SH-SY5Y (cell line): Measurements from ENCODE around the gene USH1G.

Experiments
- GATA2 ChIP-seq: IDR thresholded peaks from 2 replicates; pipeline ENCODE4 v1.6.1; 2011; ENCODE audit warnings: mild to moderate bottlenecking, low read depth, low read length
- GATA3 ChIP-seq: IDR thresholded peaks from 2 replicates; pipeline ENCODE4 v1.6.1; 2011; ENCODE audit warnings: low read depth, mild to moderate bottlenecking, low read length, moderate library complexity

The USH1G gene

GRCh38 chr17:74943808-74944522 lies 20.9 kb upstream of the USH1G start:
- TF ChIP-seq GATA2 (no peak), GATA3 (no peak)

GRCh38 chr17:74941128-74941725 lies 18.2 kb upstream of the USH1G start:
- TF ChIP-seq GATA3 (no peak), GATA2 (no peak)

- TF ChIP-seq GATA3 = no peak
- TF ChIP-seq GATA2 = no peak
Measured at GRCh38 chr17:74939534-74939933, 16.5 kb upstream of the USH1G start.

GRCh38 chr17:74938194-74938950 lies 15.3 kb upstream of the USH1G start:
- TF ChIP-seq GATA2 = no peak
- TF ChIP-seq GATA3 = no peak

DNA sequence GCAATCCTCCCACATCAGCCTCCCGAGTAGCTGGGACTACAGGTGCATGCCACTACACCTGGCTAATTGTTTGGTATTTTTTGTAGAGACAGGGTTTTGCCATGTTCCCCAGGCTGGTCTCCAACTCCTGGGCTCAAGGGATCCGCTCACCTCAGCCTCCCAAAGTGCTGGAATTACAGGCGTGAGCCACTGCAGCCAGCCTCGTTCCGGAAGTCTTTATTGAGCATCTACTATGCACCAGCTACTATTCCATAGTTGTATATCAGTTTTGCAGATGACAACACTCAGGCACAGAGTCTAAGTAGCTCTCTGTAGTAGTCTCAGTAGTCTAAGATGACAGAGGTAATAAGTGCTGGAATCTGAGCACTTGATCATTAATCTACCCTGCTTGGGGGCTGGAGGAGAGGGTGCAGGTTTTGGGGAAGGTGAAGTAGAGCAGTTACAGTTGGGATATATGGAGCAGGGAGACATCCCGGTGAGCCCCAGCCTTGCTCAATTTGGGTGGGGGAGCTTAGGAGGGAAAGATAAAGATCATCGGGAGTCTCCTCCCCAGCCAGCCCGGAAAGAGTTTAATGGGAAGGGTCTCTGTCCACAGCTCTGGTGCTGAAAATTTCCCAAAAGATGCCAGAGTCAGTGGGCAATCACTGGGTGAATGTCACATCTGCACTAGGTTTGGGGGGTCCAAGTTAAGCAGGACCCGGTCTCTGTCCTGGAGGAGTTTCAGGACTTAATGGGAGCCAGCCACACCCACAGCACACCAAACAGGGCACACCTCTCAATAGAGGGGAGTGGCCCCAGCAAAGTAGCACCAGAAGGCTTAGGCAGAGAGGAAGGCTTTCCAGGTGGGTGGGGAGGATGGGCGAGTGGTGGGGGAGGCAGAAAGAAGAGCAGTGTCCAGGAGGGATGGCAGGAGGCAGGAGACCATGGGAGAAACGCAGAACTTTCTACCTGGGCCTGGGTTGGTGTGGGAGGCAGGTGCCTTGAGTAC lies 14.3 kb upstream of the USH1G start:
- TF ChIP-seq GATA3 (no peak), GATA2 (peak; percentile 27; the same call in 1 of the 2 replicates)

DNA sequence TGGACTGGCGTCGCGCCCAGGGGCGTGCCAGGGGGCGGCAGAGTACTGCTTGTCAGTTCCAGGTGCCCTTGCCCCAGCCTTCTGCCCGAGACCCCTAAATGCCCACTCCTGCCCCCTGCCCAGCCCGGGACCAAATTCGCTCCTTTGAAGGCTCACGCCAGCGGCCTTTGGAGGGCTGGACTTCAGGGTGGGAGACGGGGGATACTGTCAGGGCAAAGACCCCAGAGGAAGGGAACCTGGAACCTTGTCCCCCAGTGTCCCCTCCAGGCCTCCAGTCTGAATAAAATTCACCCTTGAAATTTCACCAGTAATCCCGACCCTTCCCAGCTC lies 13.4 kb upstream of the USH1G start:
- TF ChIP-seq GATA3 (no peak), GATA2 (no peak)

GRCh38 chr17:74935585-74936469 lies 12.8 kb upstream of the USH1G start, which contains the start of gene OTOP3:
TSS of gene OTOP3 (plus strand) at chr17:74935898. CDS start at chr17:74935922, 24 bp downstream.
- TF ChIP-seq GATA2 (no peak), GATA3 (no peak)

- TF ChIP-seq GATA2 (no peak), GATA3 (no peak)
Measured at GRCh38 chr17:74935048-74935447, 12.0 kb upstream of the USH1G start.

GRCh38 chr17:74930535-74931036 lies 7.5 kb upstream of the USH1G start:
- TF ChIP-seq GATA2 (no peak), GATA3 (no peak)

DNA sequence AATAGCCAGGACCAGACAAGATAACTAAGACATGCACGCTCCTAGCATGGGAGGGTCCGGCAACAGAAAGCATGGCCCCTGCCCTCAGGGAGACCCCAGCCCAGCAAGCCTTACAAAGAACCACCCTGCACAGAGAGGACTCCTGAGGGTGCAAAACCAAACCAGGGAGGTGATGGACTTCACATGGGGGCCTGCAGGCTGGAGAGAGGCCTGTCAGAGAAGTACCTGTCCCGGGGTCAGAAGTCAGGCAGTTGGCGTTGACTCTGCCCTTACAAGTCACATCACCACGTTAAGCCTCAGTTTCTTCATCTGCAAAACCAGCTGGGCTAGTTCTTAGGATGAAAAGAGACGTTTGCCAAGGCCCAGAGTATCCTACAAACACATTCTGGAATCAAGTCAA lies 5.7 kb upstream of the USH1G start:
- no peak for TF ChIP-seq GATA2
- no peak for TF ChIP-seq GATA3

DNA sequence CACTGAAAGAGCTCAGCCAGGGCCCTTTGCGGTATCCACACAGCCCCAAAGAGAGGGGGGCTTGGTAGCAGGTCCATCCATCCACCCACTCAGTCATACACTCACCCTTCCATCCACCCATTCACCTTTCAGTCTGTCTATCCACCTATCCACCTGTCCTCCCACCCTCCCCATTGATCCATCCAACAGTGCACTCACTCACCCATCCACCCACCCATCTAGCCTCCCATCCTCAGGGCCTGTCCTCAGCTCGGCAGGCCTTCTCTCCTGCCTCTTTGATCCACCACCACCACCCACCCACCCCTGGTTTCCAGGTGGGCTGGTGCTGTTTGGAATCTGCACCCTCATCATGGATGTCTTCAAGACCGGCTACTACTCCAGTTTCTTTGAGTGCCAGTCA lies 2.2 kb upstream of the USH1G start:
- TF ChIP-seq GATA2 = no peak
- TF ChIP-seq GATA3 = no peak

DNA sequence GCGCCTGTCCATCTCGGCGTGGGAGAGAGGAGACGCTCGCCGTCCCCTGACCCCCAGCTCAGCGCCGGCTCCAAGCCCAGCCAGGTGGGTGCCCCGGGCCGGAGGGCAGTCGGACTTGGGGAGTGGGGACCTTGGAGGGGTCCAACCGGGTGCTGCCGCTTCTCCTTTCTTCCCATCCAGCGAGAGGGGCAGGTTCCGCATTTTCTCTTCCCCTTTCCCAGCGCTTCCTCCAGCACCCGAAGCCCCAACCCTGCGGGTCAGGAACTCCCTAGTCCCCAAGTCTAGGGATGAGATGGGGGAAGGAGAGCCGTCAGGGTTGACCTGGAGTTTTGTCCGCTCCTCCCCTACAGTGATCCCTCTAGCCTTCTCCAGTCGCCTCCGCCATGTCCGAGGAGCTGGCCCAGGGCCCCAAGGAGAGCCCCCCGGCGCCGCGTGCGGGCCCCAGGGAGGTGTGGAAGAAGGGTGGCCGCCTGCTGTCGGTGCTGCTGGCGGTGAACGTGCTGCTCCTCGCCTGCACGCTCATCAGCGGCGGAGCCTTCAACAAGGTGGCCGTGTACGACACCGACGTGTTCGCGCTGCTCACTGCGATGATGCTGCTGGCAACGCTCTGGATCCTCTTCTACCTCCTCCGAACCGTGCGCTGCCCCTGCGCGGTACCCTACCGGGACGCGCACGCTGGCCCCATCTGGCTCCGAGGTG lies 1.3 kb upstream of the USH1G start, which contains the start of gene OTOP2:
Gene OTOP2 (plus strand): TSS at position 24 of the 699 bp plus-strand sequence. CDS start 360 bp downstream, at position 384.
- no peak for TF ChIP-seq GATA2
